22Rv1 (cell line): ENCODE measurements around the gene GPI.

Experiments used
- ZFX ChIP-seq: fragments of 450-650 bp; IDR thresholded peaks from 2 replicates; pipeline ENCODE4 v1.6.1; 2017; ENCODE audit warnings: antibody characterized with exemption, borderline replicate concordance
- TF ChIP-seq, protein P1 (sequence below): fragments of 450-650 bp; IDR thresholded peaks from 2 replicates; pipeline ENCODE4 v1.5.1; 2017; ENCODE audit warnings: mild to moderate bottlenecking

DNA sequence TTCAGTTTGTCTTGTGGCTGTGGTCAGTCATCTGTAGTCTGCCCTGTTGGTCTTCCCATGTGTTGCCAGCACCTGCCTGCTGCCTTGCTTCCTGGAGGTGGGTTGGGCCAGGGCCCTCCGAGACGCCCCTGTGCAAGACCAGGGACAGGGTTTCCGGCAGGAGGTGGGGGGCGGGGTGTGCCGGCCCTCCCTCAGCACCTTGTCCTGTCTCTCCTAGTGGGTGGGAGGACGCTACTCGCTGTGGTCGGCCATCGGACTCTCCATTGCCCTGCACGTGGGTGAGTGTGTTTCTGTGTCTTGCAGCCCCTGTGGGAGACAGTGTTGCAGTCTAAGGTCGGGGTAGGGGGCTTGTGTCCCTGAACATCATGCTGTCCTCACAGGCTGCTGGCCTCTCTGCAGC, 28.0 kb downstream of the GPI start:
- TF ChIP-seq, protein P1, sequence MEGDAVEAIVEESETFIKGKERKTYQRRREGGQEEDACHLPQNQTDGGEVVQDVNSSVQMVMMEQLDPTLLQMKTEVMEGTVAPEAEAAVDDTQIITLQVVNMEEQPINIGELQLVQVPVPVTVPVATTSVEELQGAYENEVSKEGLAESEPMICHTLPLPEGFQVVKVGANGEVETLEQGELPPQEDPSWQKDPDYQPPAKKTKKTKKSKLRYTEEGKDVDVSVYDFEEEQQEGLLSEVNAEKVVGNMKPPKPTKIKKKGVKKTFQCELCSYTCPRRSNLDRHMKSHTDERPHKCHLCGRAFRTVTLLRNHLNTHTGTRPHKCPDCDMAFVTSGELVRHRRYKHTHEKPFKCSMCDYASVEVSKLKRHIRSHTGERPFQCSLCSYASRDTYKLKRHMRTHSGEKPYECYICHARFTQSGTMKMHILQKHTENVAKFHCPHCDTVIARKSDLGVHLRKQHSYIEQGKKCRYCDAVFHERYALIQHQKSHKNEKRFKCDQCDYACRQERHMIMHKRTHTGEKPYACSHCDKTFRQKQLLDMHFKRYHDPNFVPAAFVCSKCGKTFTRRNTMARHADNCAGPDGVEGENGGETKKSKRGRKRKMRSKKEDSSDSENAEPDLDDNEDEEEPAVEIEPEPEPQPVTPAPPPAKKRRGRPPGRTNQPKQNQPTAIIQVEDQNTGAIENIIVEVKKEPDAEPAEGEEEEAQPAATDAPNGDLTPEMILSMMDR: no peak
- TF ChIP-seq ZFX: no peak
